ENCODE results near the gene MVB12B. TPM values are rescaled to one million over a fixed set of nuclear protein-coding genes. Genes with fewer than 3 reads are reported as not detected.

The MVB12B gene
- total and polyA plus RNA-seq, 8 donors: 2.6 to 6.7 (median 4.0) TPM

GRCh38 chr9:126327006-126327713 is 531 bp downstream of the MVB12B start:
- no peaks in the 10 kb centered on the region for H3K27me3 ChIP-seq
- no peaks in the 10 kb centered on the region for H3K36me3 ChIP-seq
- peak in 4 of 6 donors; percentile 10 to 69 (median 35) for DNase-seq
- no peak for TF ChIP-seq CTCF (IDR thresholded peaks at IDR 0.05)
- ATAC-seq: peak; percentile 76 to 84 (median 76)
- H3K27ac ChIP-seq: no peak overlapping the region
- no peaks in the 10 kb centered on the region for H3K9me3 ChIP-seq
- peaks cover 0 to 6% (median 0%) of the 10 kb centered on the region in 3 donors for H3K4me1 ChIP-seq
- intact Hi-C loops (cut with DNase I): no loop called here
- WGBS, 2 donors: 4 to 8% methylated on average over 37 to 59 of the region's 59 CpGs
- no peak for FAIRE-seq
- H3K4me3 ChIP-seq: peak overlapping the region; percentile 35 to 64 (median 58)

GRCh38 chr9:126327714-126328185 is 1.1 kb downstream of the MVB12B start:
- DNase-seq (no peak), FAIRE-seq (no peak), ATAC-seq (no peak)
- Histone ChIP-seq H3K27me3 (no peaks in the 10 kb centered on the region), H3K4me1 (peaks cover 0 to 6% (median 0%) of the 10 kb centered on the region in 3 donors), H3K27ac (no peak overlapping the region), H3K4me3 (peak overlapping the region in 2 of 4 donors; percentile 57 to 64), H3K9me3 (no peaks in the 10 kb centered on the region), H3K36me3 (no peaks in the 10 kb centered on the region)
- WGBS, 2 donors: 40 to 50% methylated on average over 5 of the region's 5 CpGs
- intact Hi-C loops (cut with DNase I): no loop called here
- no peak for TF ChIP-seq CTCF (IDR thresholded peaks at IDR 0.05)

- TF ChIP-seq CTCF (IDR thresholded peaks at IDR 0.05): no peak
- no peaks in the 10 kb centered on the region for H3K36me3 ChIP-seq
- H3K4me3 ChIP-seq: no peak overlapping the region
- 94% methylated on average over 3 of the region's 3 CpGs for WGBS, 2 donors
- no peak for ATAC-seq
- H3K27me3 ChIP-seq: no peaks in the 10 kb centered on the region
- DNase-seq: no peak
- FAIRE-seq: no peak
- H3K4me1 ChIP-seq: peaks cover 0 to 6% (median 0%) of the 10 kb centered on the region in 3 donors
- no peak overlapping the region for H3K27ac ChIP-seq
- H3K9me3 ChIP-seq: no peaks in the 10 kb centered on the region
- intact Hi-C loops (cut with DNase I): no loop called here
Observed at GRCh38 chr9:126328407-126328806, 1.8 kb downstream of the MVB12B start.

GRCh38 chr9:126329476-126330275 is 3.0 kb downstream of the MVB12B start:
- intact Hi-C loops (cut with DNase I): no loop called here
- Histone ChIP-seq H3K27me3 (no peaks in the 10 kb centered on the region), H3K36me3 (no peaks in the 10 kb centered on the region), H3K4me3 (no peak overlapping the region), H3K4me1 (peaks cover 0 to 6% (median 5%) of the 10 kb centered on the region in 3 donors), H3K27ac (no peak overlapping the region), H3K9me3 (no peaks in the 10 kb centered on the region)
- ATAC-seq (no peak), DNase-seq (no peak), FAIRE-seq (no peak)
- WGBS, 2 donors: 88 to 96% methylated on average over 10 of the region's 10 CpGs
- no peak for TF ChIP-seq CTCF (IDR thresholded peaks at IDR 0.05)
